ENCODE measurements around the gene BZW2.

BZW2 gene

GRCh38 chr7:16724344-16724743 is 78.4 kb downstream of the BZW2 start:
- DNase-seq = no peak

GRCh38 chr7:16726189-16726588 is 80.2 kb downstream of the BZW2 start:
- DNase-seq = no peak

DNA sequence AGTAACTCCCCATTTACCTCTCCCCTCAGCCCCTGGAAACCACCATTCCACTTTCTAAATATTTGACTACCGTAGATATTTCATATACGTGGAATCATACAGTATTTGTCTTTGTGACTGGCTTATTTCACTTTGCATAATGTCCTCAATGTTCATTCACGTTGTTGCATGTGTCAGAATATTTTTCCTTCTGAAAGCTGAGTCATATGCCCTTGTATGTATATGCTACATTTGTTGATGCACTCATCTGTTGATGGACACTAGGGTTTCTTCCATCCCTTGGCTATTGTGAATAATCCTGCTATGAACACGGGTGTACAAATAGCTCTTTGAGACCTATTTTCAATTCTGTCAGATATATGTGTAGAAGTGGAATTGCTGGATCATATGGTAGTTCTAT is 81.8 kb downstream of the BZW2 start:
- no peak for DNase-seq

DNA sequence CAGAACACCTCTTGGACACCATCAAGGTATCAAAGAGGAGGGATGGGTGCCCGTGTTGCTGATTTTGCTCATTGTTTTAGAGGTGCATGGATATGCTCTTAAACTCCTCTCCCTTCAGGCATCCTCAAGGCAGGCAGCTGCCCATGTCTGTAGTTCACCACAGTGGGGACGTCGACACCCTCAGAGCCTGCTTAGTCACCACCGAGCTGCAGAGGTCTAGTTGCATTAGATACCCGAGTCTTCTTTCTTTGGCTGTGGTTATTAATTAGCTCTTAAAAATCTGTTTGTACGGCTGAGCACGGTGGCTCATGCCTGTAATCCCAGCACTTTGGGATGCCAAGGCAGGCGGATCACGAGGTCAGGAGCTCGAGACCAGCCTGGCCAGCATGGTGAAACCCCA is 82.8 kb downstream of the BZW2 start:
- DNase-seq = no peak

DNA sequence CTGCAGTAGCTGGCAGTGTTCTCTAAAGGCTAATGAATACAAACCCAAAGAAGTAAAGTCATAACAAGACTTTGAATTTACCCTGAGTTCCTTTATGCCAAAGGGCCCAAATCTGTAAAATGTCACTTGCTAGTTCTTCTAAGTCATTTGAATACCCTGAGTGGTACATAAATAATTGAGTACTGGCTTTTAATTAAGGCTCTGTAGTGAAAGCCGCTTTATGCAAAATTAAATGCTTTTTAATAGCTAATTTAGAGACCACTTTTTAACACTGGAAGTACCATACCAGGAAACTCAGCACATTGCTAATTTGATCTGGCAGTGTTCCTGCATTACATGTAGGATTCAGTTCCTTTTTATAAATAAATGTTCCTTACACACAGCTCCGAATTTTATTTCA is 83.6 kb downstream of the BZW2 start:
- no peak for DNase-seq

DNA sequence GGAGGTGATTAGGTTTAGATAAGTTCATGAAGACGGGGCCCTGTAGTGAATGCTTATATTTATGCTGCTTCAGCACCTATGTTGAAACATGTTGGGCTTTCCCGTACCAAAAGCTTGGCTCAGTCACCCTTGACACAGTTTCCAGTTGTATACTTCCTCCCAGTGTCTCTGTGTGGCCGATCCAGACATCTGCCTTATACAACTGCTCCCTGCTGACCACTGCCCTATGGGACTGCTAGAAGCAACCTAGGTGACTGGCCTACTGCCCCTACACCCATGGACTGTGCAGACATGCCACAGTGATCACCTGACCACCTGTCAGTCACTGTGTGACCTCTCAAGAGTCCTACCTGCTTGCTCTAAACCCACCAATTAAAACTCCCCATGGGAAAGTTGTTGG is 85.0 kb downstream of the BZW2 start:
- DNase-seq = no peak

GRCh38 chr7:16732828-16733227 is 86.8 kb downstream of the BZW2 start:
- DNase-seq = no peak

DNA sequence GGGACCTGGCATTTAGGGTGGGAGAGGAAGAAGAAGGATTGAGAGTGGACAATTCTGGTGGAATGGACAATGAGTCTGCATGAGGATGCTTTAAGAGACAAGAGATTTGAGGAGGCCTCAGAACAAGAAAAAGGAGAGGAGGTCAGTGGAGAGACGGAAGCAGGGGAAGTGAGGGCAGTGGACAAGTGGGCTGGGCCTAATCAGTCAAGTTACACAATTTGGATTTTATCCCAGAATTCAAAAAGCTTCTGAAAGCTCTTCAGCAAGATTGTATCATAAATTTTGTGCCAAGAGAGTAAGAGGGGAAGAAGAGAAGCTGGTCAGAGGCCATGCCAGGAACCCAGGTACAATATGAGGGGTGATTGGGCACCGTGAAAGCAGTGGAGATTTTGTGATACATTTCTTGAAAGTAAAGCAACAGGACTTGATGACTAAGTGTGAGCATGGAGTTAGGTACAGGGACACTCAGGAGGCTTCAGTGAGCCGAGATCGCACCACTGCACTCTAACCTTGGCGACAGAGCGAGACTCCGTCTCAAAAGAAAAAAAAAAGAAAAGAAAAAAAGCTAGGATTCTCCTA is 88.3 kb downstream of the BZW2 start:
- no peak for DNase-seq

- DNase-seq = no peak
Measured at GRCh38 chr7:16735020-16735419, 89.0 kb downstream of the BZW2 start.

- no peak for DNase-seq
Measured at GRCh38 chr7:16738011-16738688, 92.2 kb downstream of the BZW2 start.

DNA sequence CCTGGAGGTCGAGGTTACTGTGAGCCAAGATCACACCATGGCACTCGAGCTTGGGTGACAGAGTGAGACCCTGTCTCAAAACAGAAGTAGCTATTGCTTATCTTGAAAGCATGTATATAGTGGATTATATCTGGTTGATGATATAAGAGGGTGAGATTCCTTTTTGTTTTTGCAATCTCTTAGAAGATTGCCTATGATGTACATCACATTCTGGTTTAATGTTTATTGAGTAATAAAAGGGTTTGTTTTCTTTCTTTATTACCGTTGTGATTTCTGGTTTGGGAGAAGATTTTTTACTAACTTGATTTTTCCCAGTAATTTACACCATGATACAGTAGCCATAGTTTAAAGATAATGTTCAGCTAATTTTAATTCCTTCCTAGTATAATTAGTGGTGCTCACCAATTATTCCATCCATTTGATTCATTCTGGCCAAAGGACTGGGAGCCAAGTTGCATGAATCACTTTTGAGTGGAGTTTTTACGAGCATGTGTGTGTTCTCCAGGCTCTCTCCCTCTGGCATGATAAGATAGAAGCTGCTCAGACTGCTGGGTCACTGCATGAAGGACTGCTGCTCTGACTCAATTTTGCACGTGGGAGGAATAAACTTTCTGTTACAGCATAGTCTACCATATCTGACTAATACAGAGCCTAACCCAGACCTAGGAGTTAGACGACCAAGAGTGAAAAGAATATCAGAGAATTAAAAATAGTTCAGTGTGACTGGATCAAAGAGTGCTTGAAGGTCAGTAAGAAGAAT is 94.1 kb downstream of the BZW2 start:
- no peak for DNase-seq

- no peak for DNase-seq
Measured at GRCh38 chr7:16740623-16740953, 94.6 kb downstream of the BZW2 start.

DNA sequence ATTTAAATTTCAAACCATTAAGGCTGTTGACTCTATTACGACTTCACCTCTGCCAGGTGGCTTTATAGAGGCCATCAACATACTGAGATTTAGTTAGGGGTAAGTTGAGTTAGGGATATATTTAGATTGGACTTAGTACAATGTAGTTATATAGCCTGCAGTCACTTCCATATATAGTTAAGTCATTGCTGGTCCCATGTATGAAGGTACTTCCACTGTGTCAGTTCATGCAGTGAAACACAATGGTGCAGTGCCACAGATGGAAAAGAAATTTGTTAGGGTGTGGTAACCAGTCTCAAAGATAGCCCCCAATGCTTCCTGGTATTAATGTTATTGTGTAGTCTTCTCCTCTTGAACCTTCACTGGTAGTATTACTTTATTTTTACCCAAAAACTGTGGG is 95.0 kb downstream of the BZW2 start:
- DNase-seq = no peak

DNA sequence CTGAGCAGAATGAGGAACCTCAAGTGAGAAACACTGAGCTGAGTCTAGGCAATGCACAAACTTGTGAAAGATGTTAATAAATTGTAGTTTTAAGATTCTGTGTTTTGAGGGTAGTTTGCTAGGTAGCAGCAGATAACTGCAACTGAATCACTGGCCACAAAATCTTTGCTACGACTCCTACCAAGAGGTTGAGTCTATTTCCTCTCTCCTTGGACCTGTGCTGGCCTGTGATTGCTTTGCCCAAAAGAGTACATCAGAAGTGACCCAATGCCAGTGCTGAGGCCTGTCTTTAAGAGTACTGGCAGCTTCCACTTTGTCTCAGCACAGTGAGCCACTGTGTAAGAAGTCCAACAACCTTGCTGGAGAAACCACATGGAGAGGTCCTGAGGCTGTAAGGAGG is 95.7 kb downstream of the BZW2 start:
- no peak for DNase-seq

GRCh38 chr7:16742547-16742946 is 96.6 kb downstream of the BZW2 start:
- no peak for DNase-seq

- DNase-seq = no peak
Measured at GRCh38 chr7:16743236-16743635, 97.3 kb downstream of the BZW2 start.

DNA sequence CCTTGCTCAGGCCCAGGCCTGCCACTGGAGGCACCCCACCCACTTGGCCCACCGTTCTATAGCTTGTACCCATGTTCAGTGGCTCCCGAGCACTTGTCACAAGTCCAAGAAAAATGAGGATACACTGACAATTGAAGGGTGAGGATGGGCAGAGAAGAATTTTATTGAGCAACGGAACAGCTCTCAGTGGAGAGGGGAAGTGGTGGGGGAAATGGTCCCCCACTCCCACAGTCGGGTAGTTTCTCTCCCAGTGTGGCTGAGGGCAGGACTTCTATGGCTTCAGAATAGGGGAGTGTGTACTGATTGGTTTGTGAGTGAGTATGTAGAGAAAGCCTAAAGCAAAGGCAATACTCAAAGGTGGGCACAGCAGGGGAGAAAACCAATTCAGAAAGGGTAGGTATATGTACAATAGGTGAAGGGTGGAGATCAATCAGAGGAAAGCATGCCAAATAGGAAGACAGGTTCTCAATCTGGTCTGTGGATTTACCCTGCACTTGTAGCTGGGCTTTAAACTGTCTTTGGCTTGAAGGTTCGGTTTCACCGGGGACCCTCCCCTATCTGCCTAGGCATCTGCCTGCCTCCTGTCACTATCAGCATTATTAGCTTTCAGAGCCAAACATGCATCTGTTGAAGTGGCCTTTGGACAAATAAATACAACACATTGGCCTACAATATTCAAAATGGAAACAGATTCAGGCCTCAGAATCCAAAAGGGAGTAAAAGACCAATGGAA is 98.7 kb downstream of the BZW2 start:
- DNase-seq = no peak

- no peak for DNase-seq
Measured at GRCh38 chr7:16745645-16746044, 99.7 kb downstream of the BZW2 start.

GRCh38 chr7:16747102-16747501 is 101.1 kb downstream of the BZW2 start:
- DNase-seq = no peak

- DNase-seq = peak; percentile 18 to 32
Measured at GRCh38 chr7:16753102-16753931, 107.3 kb downstream of the BZW2 start, which contains the start of gene TSPAN13. TSS of gene TSPAN13 (plus strand) at chr7:16753755. CDS start at chr7:16753968, 213 bp downstream.

DNA sequence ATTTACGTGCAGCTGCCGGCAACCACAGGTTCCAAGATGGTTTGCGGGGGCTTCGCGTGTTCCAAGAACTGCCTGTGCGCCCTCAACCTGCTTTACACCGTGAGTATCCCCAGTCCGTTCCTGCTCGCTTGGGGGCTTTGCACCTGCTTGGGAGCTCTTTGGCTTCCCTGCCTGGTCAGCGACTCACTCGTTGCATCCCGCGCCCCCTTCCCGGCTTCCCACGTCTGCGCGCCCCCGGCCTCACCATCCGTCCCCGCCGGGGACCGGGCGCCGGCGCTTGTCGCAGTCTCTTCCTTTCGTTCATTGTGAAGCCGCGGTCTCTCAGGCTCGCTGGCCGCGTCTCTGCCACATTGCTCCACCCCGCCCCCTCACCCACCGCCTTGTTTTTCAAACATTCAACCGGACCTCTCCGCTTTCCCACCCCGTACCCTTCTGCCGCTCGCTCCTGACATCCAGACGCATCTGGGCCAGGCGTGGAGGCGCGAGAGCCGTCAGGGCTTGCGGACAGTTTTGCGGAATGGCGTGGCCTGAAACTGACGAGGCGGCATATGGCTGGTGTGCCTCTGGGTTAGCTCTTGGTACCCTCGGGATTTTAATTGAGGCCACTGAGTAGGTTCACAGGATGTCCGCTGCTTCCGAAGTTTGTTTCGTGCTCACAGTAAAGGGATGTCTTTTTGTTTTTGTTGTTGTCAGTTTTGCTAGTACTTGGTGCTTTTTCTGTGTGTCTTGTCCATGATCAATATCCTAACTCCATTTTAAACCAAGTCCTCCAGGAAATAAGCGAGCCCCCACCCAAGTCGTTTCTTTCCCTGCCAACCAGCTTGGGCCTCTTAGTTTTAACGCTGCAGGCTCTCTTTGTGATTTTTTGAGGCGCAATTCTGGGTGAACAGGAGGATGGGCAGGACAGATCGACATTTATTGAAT is 108.2 kb downstream of the BZW2 start:
- peak in 1 of 2 donors; percentile 26 for DNase-seq

All from bone marrow (tissue), 2 donors.